Activated gamma-delta T cell (primary cell): ENCODE results near the gene KHDC1.
"Not testable (repeated sequence)": the region's sequence is repeated elsewhere in the genome, so short reads cannot be mapped to it uniquely, and the experiment has no call there.

Experiments
- DNase-seq: peaks from one replicate; lab custom pipeline; 2025; lab: John Stamatoyannopoulos, UW
- total RNA-seq, 2 donors: gene quantifications; one replicate each; lab custom pipeline; 2026; lab: John Stamatoyannopoulos, UW

KHDC1 gene, protein sequence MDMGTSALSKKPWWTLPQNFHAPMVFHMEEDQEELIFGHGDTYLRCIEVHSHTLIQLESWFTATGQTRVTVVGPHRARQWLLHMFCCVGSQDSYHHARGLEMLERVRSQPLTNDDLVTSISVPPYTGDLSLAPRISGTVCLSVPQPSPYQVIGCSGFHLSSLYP
- 1.7 to 1.9 reads per million in 2 donors for total RNA-seq

DNA sequence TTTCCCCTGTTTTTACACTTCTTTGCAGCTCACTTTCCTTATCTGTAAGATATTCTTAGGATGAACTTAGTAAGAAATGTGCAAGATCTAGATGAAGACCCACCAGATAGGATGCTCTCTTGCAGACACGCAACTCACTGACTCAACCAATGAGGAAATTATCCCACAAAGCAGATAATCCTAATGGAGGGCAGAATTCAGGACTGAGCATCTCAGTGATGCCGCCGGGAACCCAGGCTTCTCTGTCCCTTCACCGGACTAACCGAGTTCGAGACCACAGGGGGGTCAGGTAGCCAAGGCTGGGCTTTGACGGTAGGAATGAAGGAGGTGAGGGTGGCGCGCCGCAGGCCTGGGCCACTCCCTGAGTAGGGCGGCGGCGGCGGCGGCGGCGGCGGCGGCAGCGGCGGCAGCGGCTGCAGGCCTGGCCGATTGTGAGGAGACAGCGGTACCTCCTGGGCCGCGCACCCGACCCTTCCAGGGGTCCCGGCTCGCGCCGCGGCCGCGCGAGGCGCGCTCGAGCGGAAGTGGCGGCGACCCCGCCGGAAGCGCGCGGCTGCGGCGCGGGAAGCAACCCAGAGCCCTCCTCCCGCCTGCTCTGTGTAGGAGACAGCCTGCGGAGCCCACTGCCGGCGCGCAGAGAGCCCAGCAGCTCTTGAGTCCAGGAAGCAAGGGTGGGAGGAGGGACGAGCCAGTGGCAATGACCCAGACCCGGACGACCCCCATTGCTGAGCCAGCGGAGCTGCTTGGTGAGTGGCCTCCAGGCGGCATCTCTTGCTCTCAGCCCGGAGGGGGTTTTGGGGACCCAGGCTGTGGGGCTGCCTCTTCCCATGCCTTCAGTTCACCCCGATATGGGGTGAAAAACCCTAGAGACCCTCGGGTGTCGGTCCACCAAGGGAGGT is at the start of gene KHDC1:
TSS of gene KHDC1 (minus strand) at position 526 of the 899 bp plus-strand sequence. CDS start 20,679 bp downstream, outside the sequence.
- peak; percentile 54 for DNase-seq

DNA sequence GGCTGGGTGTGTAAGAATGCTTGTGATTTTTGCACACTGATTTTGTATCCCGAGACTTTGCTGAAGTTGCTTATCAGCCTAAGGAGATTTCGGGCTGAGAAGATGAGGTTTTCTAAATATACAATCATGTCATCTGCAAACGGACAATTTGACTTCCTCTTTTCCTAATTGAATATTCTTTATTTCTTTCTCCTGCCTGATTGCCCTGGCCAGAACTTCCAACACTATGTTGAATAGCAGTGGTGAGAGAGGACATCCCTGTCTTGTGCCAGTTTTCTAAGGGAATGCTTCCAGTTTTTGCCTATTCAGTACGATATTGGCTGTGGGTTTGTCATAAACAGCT is 47.5 kb upstream of the KHDC1 start:
- DNase-seq: not testable (repeated sequence)

DNA sequence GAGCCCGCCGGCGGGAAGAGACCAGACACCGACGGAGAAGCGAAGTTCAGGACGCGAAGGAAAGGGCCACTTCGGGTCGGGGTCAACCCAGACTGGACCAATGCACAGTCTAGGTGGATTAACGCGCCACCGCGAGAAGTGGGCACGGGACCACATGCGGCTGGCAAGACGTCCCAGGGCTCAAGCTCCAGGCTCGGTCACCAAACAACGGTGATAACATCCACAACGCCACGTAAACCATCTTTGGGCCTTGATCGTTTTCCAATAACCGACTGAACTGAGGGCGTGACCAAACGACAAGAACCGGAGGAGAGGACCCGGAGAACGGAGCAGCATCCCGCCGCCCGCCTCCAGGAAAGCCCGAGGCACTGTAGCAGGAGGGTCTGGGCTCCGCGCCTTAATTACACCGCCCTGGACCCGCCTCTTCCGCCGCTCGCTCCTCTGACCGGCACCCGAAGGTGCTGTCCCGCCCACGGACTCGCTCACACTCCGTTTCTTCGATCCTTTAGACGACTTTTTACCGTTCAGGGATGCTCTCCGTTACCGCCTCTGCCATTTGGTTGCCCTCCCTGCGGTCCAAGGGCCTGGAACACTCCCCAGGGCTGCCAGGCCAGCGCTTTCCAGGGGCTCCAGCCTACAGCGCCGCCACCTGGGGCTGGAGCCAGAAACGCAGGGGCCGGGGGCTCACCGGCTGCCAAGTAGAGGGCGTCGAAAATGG is 46.9 kb upstream of the KHDC1 start:
- DNase-seq: peak; percentile 24

DNA sequence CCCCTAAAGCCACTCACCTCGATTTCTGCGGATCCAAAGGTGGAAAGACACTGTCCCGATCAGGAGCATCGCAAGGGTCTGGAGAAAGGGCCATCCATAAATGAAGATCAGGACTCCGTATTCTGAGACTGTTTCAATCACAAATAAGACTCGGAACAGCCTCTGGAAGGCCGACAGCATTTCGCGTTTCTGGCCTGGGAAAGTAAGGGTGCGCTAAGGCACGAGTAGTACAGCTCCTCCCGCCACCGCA is 46.5 kb upstream of the KHDC1 start:
- DNase-seq: no peak

DNA sequence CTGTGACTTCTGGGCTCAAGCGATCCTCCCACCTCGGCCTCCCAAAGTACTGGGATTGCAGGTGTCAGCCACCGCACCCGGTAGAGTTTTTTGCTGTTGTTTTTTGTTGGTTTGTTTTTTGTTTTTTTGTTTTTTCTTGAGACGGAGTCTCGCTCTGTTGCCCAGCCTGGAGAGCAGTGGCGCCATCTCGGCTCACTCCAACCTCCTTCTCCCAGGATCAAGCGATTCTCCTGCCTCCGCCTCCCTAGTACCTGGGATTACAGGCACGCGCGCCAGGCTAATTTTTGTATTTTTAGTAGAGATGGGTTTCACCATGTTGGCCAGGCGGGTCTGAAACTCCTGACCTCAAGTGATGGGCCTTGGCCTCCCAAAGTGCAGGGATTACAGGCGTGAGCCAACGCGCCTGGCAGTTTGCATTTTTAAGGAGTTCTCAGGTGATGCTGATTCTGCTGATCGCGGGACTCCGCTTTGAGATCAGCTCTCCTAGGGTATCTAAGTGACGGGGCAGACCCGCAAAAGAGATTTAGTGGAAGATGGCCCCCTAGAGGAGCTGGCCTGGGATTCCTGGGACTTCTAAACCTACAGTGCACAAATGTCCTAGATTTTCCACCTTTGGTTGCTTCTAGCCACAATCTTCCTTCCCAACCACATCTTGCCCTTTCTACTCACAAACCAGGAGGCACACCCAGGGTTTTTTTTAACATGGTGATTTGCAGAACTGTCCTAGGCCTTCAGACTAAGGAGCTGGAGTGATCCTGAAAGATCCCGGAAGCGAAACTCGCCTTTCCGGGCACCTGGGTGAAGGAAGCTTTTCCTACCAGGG is 45.9 kb upstream of the KHDC1 start:
- no peak for DNase-seq

DNA sequence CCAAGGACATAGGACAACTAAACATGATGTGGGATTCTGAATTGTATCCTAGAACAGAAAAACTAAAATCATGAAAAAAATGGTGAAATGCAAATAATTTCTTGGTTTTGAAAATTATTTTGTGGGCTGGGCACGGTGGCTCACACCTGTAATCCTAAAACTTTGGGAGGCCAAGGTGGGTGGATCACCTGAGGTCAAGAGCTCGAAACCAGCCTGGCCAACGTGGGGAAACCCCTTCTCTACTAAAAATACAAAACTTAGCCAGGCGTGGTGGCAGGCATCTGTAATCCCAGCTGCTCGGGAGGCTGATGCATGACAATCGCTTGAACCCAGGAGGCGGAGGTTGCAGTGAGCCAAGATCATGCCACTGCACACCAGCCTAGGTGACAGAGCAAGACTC is 40.8 kb upstream of the KHDC1 start:
- not testable (repeated sequence) for DNase-seq

DNA sequence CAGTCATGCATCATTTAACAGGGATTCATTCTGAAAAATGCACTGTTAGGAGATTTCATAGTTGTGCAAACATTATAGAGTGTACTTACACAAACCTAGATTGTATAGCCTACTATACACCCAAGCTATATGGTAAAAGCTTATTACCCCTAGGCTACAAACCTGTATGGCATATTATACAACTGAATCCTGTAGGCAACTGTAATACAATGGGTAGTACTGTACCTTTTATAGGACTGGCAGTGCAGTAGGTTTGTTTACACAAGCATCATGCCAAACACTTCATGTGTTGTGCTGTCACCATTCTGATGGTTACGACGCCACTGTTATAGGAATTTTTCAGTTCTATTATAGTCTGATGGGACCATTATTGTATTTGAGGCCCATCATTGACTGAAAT is 39.3 kb upstream of the KHDC1 start:
- no peak for DNase-seq

DNA sequence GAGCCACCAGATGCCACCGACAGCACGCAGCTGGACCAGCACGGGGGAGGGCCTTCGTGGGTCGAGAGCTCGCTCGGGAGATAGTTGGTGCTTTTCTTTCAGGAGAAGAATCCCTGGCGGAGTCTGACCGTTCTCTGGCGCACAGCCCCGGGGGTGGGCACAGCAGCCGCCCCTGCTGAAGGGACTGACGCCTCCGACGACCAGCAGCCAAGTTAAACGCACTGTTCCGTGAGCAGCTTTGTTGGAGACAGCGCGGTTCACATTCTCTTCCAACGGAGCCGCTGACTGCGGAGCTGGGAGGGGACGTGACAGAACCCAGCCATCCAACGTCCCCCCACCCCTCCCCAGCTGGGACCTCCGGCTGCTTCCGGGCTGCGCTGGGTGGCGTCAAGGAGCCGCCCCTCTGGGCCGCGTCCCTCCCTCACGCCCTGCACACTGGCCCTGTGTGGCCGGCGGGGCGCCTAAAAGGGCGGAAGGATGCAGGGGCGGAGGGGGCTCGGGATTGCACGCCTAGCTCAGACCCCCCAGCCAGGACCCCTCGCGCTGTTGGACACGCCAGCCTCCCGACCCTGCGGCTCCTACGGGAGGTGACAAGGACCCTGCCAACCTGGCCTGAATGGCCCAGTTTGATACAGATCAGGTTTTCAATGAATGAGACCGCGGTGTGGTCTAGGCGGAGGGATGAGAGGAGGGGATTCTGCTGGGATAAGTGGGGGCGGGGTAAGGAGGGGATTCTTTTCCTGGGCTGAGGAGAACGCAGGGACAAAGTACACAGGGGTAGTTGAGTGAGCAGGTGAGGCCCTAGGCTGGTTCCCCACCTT is 36.4 kb upstream of the KHDC1 start:
- DNase-seq: no peak

DNA sequence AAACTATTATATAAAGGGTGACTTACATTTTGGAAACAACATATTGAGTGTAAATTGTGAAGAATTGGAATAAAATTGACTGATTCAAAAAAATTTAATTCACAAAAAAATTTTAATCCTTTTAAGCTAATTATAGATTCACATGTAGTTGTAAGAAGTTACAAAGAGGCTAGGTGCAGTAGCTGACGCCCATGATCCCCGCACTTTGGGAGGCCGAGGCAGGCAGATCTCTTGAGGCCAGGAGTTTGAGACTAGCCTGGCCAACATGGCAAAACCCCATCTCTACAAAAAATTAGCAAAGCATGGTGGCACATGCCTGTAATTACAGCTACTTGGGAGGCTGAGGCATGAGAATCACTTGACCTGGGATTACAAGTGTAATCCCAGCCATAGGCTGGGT is 30.3 kb upstream of the KHDC1 start:
- no peak for DNase-seq

DNA sequence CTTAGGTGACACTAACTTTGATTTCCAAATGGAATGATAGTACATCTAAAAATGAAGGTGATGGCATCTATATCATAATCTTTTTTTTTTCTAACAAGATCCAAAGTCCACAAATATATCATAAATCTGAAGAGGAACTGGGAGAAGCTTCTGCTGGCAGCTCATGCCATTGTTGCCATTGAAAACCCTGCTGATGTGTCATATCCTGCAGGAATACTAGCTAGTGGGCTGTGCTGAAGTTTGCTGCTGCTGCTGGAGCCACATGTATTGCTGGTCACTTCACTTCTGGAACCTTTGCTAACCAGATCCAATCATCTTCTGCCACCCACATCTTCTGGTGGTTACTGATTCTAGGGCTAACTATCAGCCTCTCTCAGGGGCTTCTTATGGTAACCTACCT is 27.4 kb upstream of the KHDC1 start:
- DNase-seq: no peak

DNA sequence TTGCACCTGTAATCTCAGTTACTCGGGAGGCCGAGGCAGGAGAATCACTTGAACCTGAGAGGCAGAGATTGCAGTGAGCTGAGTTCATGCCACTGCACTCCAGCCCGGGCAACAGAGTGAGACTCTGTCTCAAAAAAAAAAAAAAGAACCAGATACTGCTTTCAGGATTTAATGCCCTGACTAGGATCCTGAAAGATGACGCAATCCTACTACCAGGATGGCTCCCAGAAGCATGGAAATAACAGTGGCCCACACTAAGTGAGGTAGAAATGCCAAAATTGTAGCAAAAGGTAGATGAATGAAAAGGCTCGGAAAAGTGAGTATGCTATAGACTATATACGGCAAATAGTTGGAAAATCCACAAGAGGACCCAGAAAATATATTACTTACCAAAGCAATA is 23.8 kb upstream of the KHDC1 start:
- no peak for DNase-seq

DNA sequence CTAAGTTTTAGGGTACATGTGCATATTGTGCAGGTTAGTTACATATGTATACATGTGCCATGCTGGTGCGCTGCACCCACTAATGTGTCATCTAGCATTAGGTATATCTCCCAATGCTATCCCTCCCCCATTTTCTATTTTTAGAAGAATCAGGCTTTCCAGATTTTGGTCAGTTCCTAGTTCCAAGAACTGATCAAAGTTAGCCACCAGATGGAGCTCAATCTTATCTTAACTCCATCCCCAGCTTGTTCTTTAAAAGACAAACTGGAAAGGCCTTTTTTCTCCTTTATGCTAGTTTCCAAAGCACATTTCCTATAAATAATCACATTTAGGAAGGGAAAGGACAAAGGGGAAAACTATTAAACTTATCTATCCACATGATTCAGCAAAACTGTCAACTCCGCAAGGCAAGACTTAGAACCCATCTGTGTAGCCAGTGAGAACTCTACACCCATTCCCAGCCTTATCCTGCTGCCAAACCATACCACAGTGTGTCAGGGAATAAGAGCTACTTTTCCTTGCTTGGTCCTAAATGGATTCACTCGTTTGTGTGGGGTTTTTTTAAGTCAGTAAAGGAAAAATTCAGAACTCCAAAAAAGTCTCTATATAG is 22.8 kb upstream of the KHDC1 start:
- no peak for DNase-seq

DNA sequence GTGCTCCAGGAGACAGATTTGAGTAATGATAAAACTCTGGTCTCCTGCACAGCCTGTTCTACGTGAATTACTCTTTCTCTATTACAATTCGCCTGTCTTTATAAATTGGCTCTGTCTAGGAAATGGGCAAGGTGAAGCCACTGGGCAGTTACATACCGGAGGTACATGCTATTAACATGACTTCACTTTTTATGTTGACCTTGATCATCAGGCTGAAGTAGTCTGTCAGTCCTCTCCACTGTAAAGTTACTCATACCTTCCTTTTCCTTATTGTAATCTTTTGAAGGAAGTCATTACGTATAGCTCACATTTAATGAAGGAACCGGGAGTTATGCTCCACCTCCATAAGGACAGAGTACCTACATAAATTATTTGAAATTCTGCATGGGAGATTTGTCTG is 19.9 kb upstream of the KHDC1 start:
- DNase-seq: no peak

DNA sequence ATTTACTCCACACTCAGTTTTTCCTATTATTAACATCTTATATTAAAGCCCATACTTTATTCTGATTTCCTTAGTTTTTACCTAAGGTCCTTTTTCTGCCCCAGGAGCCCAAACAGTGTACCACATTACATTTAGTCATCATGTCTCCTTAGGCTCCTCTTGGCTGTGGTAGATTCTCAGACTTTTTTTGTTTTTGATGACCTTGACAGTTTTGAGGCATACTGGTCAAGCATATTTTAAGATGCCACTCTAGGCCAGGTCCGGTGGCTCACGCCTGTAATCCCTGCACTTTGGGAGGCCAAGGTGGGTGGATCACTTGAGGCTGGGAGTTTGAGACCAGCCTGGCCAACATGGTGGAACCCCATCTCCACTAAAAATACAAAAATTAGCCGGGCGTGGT is 18.7 kb upstream of the KHDC1 start:
- DNase-seq: not testable (repeated sequence)

DNA sequence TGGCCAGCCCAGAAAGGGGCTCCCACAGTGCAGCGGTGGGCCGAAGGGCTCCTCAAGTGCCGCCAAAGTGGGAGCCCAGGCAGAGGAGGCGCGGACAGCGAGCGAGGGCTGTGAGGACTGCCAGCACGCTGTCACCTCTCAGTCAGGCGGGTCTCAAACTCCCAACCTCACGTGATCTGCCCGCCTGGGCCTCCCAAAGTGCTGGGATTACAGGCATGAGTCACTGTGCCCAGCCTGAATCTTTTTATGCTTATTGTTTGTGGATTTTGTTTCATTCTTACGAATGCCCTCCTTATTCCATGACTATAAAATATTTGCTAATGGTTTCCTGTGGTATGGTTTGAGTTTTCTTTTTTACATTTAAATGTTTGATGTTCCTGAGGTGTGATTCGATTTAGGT is 6.3 kb upstream of the KHDC1 start:
- DNase-seq: not testable (repeated sequence)

DNA sequence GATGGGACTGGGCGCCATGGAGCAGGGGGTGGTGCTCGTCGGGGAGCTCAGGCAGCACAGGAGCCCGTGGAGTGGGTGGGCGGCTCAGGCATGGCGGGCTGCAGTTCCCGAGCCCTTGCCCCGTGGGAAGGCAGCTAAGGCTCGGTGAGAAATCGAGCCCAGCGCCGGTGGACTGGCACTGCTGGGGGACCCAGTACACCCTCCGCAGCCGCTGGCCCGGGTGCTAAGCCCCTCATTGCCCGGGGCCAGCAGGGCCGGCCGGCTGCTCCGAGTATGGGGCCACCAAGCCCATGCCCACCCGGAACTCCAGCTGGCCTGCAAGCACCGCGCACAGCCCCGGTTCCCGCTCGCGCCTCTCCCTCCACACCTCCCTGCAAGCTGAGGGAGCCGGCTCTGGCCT is 5.9 kb upstream of the KHDC1 start:
- DNase-seq: not testable (repeated sequence)

DNA sequence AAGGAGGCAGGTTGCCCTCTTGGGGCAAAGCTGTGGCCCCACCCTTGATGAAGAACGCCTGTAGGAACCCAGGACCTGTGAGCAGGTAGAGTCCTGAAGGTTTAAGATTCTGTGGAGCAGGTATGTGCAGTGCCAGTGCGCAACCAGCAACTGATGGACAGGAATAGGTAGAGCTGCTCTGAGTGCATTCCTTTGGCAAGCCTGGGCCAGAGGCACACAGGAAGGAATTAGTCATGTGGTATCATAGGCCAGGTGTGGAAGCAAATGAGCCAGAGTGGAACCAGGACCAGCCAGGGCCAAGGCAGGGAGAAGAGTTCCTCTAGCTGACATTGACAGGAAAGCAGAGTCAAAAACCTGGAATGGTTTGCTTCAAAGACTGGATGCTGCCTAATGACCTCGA is 1.4 kb upstream of the KHDC1 start:
- DNase-seq: no peak

DNA sequence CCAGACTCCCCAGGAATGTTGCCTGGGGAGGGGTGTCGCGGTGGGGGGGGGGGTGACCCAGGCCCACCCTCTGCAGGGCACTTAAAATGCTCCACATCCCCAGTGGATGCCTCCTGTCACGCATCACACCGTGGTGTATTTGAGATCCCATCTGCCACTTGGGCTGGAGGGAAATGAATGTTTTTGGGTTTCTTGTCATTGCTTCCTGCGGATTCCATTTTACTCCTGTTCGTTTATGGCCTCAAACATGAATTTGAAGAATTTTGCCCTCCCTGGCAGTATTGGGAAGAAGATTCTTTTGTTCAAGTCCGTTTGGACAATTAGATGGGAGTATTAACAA is 544 bp upstream of the KHDC1 start:
- no peak for DNase-seq

DNA sequence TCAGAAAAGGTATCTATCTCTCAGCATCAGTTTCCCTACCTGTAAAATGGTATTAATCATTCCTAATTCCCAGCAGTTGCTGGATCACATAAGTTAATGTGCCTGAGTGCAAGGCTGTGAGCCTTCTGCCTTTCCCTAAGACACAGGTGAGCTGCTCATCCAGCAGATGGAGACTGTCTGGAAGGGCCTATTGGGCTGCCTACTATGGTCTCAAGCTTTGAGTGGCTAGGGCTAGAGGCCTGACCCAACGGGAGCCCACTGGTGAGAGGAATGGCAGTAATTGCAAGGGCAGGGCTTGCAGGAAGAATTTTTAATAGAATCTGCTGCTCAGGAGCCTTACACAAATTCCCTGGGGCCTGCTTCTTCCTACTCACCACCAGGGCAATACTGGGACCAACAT is 4.3 kb downstream of the KHDC1 start:
- no peak for DNase-seq

DNA sequence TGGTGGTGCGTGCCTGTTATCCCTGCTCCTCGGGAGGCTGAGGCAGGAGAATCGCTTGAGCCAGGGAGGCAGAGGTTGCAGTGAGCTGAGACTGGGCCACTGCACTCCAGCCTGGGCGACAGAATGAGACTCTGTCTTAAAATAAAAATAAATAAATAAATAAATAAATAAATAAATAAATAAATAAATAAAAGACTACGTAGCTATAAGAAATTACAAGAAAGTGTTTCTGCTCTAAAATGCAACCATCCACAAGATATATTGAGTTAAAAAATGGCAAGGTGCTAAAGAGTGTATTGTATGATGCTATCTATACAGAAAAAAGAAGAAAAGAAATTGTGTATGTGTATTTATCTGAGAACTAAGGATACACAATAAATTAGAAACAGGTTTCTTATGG is 8.7 kb downstream of the KHDC1 start:
- not testable (repeated sequence) for DNase-seq

DNA sequence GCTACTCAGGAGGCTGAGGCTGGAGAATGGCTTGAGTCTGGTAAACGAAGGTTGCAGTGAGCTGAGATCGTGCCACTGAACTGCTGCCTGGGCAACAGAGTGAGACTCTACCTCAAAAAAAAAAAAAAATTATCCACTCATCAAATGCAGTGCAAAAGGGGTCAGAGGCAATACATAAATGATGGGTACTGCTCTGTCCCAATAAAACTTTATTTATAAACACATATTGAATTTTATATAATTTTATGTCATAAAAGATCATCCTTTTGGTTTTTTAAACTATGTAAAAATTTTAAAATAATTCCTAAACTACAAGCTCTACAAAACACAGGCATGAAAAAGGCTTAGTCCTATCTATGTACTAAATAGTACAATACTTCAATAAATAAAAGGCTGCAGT is 10.3 kb downstream of the KHDC1 start:
- DNase-seq: no peak
